ENCODE results near the gene EPAS1. TPM values are rescaled to one million over a fixed set of nuclear protein-coding genes. Genes with fewer than 3 reads are reported as not detected.

EPAS1 gene
- total and polyA plus RNA-seq, 11 donors: 93.6 to 790 (median 210) TPM

- H3K36me3 ChIP-seq: peaks cover 0 to 93% (median 76%) of the 10 kb centered on the region in 9 donors
- no peaks in the 10 kb centered on the region for H3K27me3 ChIP-seq
- intact Hi-C loops (cut with DNase I): loop anchor here in 8 of 10 donors (2.0 to 10.0 kb wide), 11 partner anchors 56 to 531 kb away; no protein-coding TSS in a partner anchor
- peak overlapping the region in 4 of 12 donors; percentile 5 to 77 (median 29) for H3K27ac ChIP-seq
- TF ChIP-seq CTCF (IDR thresholded peaks at IDR 0.05) (no peak), POLR2A (IDR thresholded peaks at IDR 0.05) (no peak)
- DNase-seq (no peak), ATAC-seq (peak; percentile 21 to 62 (median 44))
- whole genome bisulfite sequencing, 4 donors: 57 to 65% (median 64%) methylated on average over 4 of the region's 4 CpGs
- H3K4me3 ChIP-seq: no peak overlapping the region
- H3K9me3 ChIP-seq: no peaks in the 10 kb centered on the region
- H3K4me1 ChIP-seq: peaks cover 0 to 56% (median 18%) of the 10 kb centered on the region in 12 donors
Observed at GRCh38 chr2:46363535-46364170, 66.4 kb downstream of the EPAS1 start.

GRCh38 chr2:46364797-46365457 lies 67.7 kb downstream of the EPAS1 start:
- peaks cover 0 to 95% (median 80%) of the 10 kb centered on the region in 9 donors for H3K36me3 ChIP-seq
- no peak for TF ChIP-seq POLR2A (IDR thresholded peaks at IDR 0.05)
- TF ChIP-seq CTCF (IDR thresholded peaks at IDR 0.05): peak; percentile 72 to 92 (median 87)
- H3K27ac ChIP-seq: peak overlapping the region in 3 of 12 donors; percentile 15 to 77 (median 35)
- H3K4me1 ChIP-seq: peaks cover 0 to 56% (median 18%) of the 10 kb centered on the region in 12 donors
- DNase-seq (peak in 1 of 5 donors; percentile 39), ATAC-seq (peak; percentile 15 to 58 (median 39))
- intact Hi-C loops (cut with DNase I): loop anchor here (1.0 to 10.0 kb wide), 18 partner anchors 58 to 530 kb away; partner anchors contain the start of gene EPAS1 (in 1 of the 10)
- no peaks in the 10 kb centered on the region for H3K27me3 ChIP-seq
- H3K4me3 ChIP-seq: no peak overlapping the region
- H3K9me3 ChIP-seq: no peaks in the 10 kb centered on the region
- WGBS, 4 donors: 48 to 52% (median 50%) methylated on average over 4 of the region's 4 CpGs

GRCh38 chr2:46365913-46366667 lies 68.9 kb downstream of the EPAS1 start:
- DNase-seq (no peak), ATAC-seq (no peak)
- no peaks in the 10 kb centered on the region for H3K27me3 ChIP-seq
- H3K4me3 ChIP-seq: no peak overlapping the region
- WGBS, 4 donors: 77 to 85% (median 82%) methylated on average over 15 of the region's 15 CpGs
- H3K36me3 ChIP-seq: peaks cover 4 to 95% (median 80%) of the 10 kb centered on the region in 9 donors
- intact Hi-C loops (cut with DNase I): loop anchor here (1.0 to 10.0 kb wide), 16 partner anchors 69 to 529 kb away; partner anchors contain the start of gene EPAS1 (in 1 of the 10)
- peaks cover 0 to 55% (median 18%) of the 10 kb centered on the region in 12 donors for H3K4me1 ChIP-seq
- no peak for TF ChIP-seq POLR2A (IDR thresholded peaks at IDR 0.05)
- TF ChIP-seq CTCF (IDR thresholded peaks at IDR 0.05): peak in 9 of 12 donors; percentile 16 to 54 (median 30)
- no peaks in the 10 kb centered on the region for H3K9me3 ChIP-seq
- H3K27ac ChIP-seq: peak overlapping the region in 6 of 12 donors; percentile 6 to 25 (median 14)

Measured in heart left ventricle (tissue), 16 donors.